Lower lobe of right lung (tissue), 2 donors: ENCODE data around the gene ZNF804A. TPM values are rescaled to one million over a fixed set of nuclear protein-coding genes. Genes with fewer than 3 reads are reported as not detected.

Experiments
- ATAC-seq, 2 donors: fragments of 200-7000 bp; cut with Tn5 transposase; one replicate each; pipeline ENCODE4 v1.9.1; 2020 to 2022; ENCODE audit warnings: mild to moderate bottlenecking in 2 of 2, moderate library complexity in 2 of 2
- DNase-seq: peaks from one replicate; pipeline ENCODE4 v3.0.0-alpha.2; 2020
- H3K27ac ChIP-seq: fragments of 200-600 bp; one replicate; pipeline ENCODE4 v1.8.0; 2022
- H3K27me3 ChIP-seq: fragments of 200-600 bp; one replicate; pipeline ENCODE4 v1.8.0; 2022; ENCODE audit warnings: low read depth
- H3K36me3 ChIP-seq: fragments of 200-600 bp; one replicate; pipeline ENCODE4 v1.8.0; 2022; ENCODE audit warnings: mild to moderate bottlenecking
- H3K4me1 ChIP-seq: fragments of 200-600 bp; one replicate; pipeline ENCODE4 v1.8.0; 2022
- H3K4me3 ChIP-seq: fragments of 200-600 bp; one replicate; pipeline ENCODE4 v1.8.0; 2022; ENCODE audit warnings: mild to moderate bottlenecking
- H3K9me3 ChIP-seq: fragments of 200-600 bp; one replicate; pipeline ENCODE4 v1.8.0; 2022
- intact Hi-C: fragments of 100-400 bp; cut with DNase I; formaldehyde crosslinking; loops from one replicate; pipeline ENCODE4 v1.11.0; 2022
- total RNA-seq: library from RNA; stranded (reverse); fragmentation: NEBNext Ultra II Directional; extraction: Animal tissue kit (Norgen Biotek cat#: 25700); gene quantifications from one replicate; pipeline ENCODE4 v1.2.1, GENCODE V29; 2021
- TF ChIP-seq, protein P1 (sequence below): fragments of 200-600 bp; IDR thresholded peaks from one replicate; pipeline ENCODE4 v1.8.0; 2022; ENCODE audit warnings: antibody characterized with exemption, mild to moderate bottlenecking
- donor health status: DM: no; HTN: yes; CAD: no; lungs with severe emphysema.

The ZNF804A gene
- total RNA-seq, 1 donor from 2014 or later = 1.3 TPM

DNA sequence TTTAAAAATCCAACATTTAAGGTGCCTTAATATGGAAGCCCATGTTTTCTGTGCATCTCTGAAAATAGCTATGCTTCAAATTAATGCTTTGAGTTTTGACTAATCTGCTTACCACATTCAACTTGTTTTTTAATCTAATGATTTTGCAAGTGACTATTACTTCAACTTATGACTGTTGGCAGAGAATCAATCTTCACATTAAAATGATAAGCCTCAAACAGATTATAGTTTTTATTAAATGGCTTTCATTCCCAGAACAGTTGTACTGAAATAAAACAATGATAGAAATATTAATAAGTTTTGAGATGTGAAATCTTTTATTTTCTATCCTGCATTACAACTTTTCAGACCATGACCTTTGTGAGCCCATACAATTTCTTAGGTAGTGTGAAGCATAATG, 347.5 kb downstream of the ZNF804A start:
- DNase-seq (no peak), ATAC-seq (no peak)
- Histone ChIP-seq H3K4me3 (no peak overlapping the region), H3K4me1 (no peaks in the 10 kb centered on the region), H3K9me3 (no peaks in the 10 kb centered on the region), H3K27me3 (no peaks in the 10 kb centered on the region), H3K36me3 (no peaks in the 10 kb centered on the region), H3K27ac (no peak overlapping the region)
- TF ChIP-seq, protein P1, sequence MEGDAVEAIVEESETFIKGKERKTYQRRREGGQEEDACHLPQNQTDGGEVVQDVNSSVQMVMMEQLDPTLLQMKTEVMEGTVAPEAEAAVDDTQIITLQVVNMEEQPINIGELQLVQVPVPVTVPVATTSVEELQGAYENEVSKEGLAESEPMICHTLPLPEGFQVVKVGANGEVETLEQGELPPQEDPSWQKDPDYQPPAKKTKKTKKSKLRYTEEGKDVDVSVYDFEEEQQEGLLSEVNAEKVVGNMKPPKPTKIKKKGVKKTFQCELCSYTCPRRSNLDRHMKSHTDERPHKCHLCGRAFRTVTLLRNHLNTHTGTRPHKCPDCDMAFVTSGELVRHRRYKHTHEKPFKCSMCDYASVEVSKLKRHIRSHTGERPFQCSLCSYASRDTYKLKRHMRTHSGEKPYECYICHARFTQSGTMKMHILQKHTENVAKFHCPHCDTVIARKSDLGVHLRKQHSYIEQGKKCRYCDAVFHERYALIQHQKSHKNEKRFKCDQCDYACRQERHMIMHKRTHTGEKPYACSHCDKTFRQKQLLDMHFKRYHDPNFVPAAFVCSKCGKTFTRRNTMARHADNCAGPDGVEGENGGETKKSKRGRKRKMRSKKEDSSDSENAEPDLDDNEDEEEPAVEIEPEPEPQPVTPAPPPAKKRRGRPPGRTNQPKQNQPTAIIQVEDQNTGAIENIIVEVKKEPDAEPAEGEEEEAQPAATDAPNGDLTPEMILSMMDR = no peak
- intact Hi-C loops = no loop called here

DNA sequence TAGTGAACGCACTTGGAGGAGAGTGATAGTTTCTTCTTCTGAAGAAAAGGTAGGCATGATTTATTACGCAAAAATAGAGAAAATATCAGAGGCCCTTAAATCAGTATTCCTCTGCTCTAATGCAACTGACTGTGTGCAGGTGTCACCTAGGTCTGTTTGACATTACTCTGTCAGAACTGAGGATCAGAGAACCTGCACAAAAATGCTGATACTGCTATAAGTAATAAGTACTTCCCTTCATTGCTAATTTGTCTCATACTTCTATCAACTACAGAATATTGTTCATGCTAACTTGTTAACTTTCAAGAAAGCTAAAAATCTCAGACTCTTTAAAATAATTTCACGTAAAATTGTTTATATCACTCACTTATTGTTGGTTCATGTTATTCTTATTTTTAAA, 358.5 kb downstream of the ZNF804A start:
- TF ChIP-seq, protein P1 = no peak
- intact Hi-C loops = no loop called here
- H3K4me1 ChIP-seq = no peaks in the 10 kb centered on the region
- H3K9me3 ChIP-seq = peaks cover 4% of the 10 kb centered on the region
- H3K4me3 ChIP-seq = no peak overlapping the region
- H3K36me3 ChIP-seq = no peaks in the 10 kb centered on the region
- no peaks in the 10 kb centered on the region for H3K27me3 ChIP-seq
- no peak overlapping the region for H3K27ac ChIP-seq
- ATAC-seq = no peak
- DNase-seq = no peak

DNA sequence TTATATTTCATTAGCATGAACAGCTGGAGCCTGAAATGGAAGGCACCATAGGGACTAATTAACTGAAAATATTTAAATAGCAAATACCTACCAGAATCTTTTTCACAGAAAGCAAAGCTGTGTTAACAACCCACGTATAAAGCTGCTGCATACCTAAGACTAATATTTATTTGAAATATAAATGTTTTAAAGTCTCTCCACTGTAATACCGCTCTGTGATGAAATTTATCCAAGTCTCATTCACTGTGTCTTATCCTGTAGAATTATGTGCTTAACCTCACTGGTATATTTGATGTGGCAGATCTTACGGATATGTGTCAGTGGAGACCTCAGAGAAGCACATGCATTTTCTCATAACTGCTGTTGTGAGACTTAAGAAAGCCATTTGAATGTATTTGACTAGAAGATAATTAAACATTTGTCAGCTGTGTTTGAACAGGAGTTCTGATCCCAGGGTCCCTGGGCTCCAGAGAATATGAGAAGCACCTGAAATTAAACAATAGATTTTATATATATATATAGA, 373.3 kb downstream of the ZNF804A start:
- Histone ChIP-seq H3K4me3 (no peak overlapping the region), H3K36me3 (no peaks in the 10 kb centered on the region), H3K4me1 (no peaks in the 10 kb centered on the region), H3K27ac (no peak overlapping the region), H3K27me3 (no peaks in the 10 kb centered on the region), H3K9me3 (no peaks in the 10 kb centered on the region)
- no peak for DNase-seq
- TF ChIP-seq, protein P1 = no peak
- ATAC-seq = no peak
- intact Hi-C loops = no loop called here
